ENCODE results near the gene WBP4. TPM values are rescaled to one million over a fixed set of nuclear protein-coding genes. Genes with fewer than 3 reads are reported as not detected.

WBP4 gene
- total RNA-seq, 1 donor from 2014 or later = 7.4 TPM

GRCh38 chr13:41048640-41049039, 12.7 kb upstream of the WBP4 start:
- DNase-seq (ENCODE audit: low read depth, low spot score) = no peak

- DNase-seq (ENCODE audit: low read depth, low spot score) = no peak
Measured at GRCh38 chr13:41049480-41050440, 11.5 kb upstream of the WBP4 start.

GRCh38 chr13:41052441-41052840, 8.9 kb upstream of the WBP4 start:
- DNase-seq (ENCODE audit: low read depth, low spot score) = no peak

GRCh38 chr13:41053384-41053826, 7.9 kb upstream of the WBP4 start:
- DNase-seq (ENCODE audit: low read depth, low spot score) = no peak

GRCh38 chr13:41054212-41054877, 7.0 kb upstream of the WBP4 start:
- no peak for DNase-seq (ENCODE audit: low read depth, low spot score)

GRCh38 chr13:41054919-41055619, 6.2 kb upstream of the WBP4 start:
- DNase-seq (ENCODE audit: low read depth, low spot score) = no peak

- no peak for DNase-seq (ENCODE audit: low read depth, low spot score)
Measured at GRCh38 chr13:41056194-41056593, 5.1 kb upstream of the WBP4 start.

GRCh38 chr13:41056826-41057711, 4.2 kb upstream of the WBP4 start:
- DNase-seq (ENCODE audit: low read depth, low spot score) = no peak

- DNase-seq (ENCODE audit: low read depth, low spot score) = no peak
Measured at GRCh38 chr13:41058295-41059070, 2.8 kb upstream of the WBP4 start.

- DNase-seq (ENCODE audit: low read depth, low spot score) = no peak
Measured at GRCh38 chr13:41059456-41060081, 1.7 kb upstream of the WBP4 start.

GRCh38 chr13:41060082-41060723, 1.1 kb upstream of the WBP4 start:
- peak; percentile 78 for DNase-seq (ENCODE audit: low read depth, low spot score)

- DNase-seq (ENCODE audit: low read depth, low spot score) = no peak
Measured at GRCh38 chr13:41060724-41061074, 610 bp upstream of the WBP4 start.

GRCh38 chr13:41061914-41062837, 867 bp downstream of the WBP4 start:
- no peak for DNase-seq (ENCODE audit: low read depth, low spot score)

- DNase-seq (ENCODE audit: low read depth, low spot score) = no peak
Measured at GRCh38 chr13:41064493-41064892, 3.2 kb downstream of the WBP4 start.

- DNase-seq (ENCODE audit: low read depth, low spot score) = no peak
Measured at GRCh38 chr13:41065078-41065477, 3.8 kb downstream of the WBP4 start.

GRCh38 chr13:41074523-41074922, 13.2 kb downstream of the WBP4 start:
- DNase-seq (ENCODE audit: low read depth, low spot score) = no peak

GRCh38 chr13:41075034-41075433, 13.7 kb downstream of the WBP4 start:
- no peak for DNase-seq (ENCODE audit: low read depth, low spot score)

- DNase-seq (ENCODE audit: low read depth, low spot score) = no peak
Measured at GRCh38 chr13:41075485-41075884, 14.2 kb downstream of the WBP4 start.

All from pulmonary artery endothelial cell (primary cell).